K562 (cell line): ENCODE measurements around the gene MYBPHL. TPM values are rescaled to one million over a fixed set of nuclear protein-coding genes. Genes with fewer than 3 reads are reported as not detected.

Experiments
- COPS2 ChIP-seq: fragments of 450-650 bp; conservative IDR thresholded peaks from 2 replicates; pipeline ENCODE4 v1.6.1; 2016; ENCODE audit warnings: mild to moderate bottlenecking, moderate library complexity
- CREB3L1 ChIP-seq: fragments of 450-650 bp; IDR thresholded peaks from 2 replicates; pipeline ENCODE4 v1.6.1; 2014; ENCODE audit warnings: low read depth, mild to moderate bottlenecking, moderate library complexity, borderline replicate concordance
- DPF2 ChIP-seq: fragments of 450-650 bp; IDR thresholded peaks from 2 replicates; pipeline ENCODE4 v1.6.1; 2016
- EGR1 ChIP-seq: fragments of 450-650 bp; conservative IDR thresholded peaks from 2 replicates; pipeline ENCODE4 v1.6.1; 2017; ENCODE audit warnings: mild to moderate bottlenecking
- FOXP1 ChIP-seq: sonication (generic); formaldehyde crosslinking; IDR thresholded peaks from 2 replicates; pipeline ENCODE4 v1.8.0; 2022; ENCODE audit warnings: mild to moderate bottlenecking, missing genetic modification reagents
- MYNN ChIP-seq, 2 experiments: sonication (generic); formaldehyde crosslinking in 1 of 2; IDR thresholded peaks; 2 replicates each; pipeline versions ENCODE4 v1.5.0 to v1.6.1; 2016 to 2020; ENCODE audit warnings: antibody characterized with exemption in 1 of 2, missing genetic modification reagents in 1 of 2
- POLR2H ChIP-seq: IDR thresholded peaks from 2 replicates; pipeline ENCODE4 v1.6.1; 2016; ENCODE audit warnings: missing genetic modification characterization, low read depth, mild to moderate bottlenecking, control low read depth, missing compliant biosample characterization, moderate library complexity
- SMAD3 ChIP-seq: fragments of 450-650 bp; formaldehyde crosslinking; conservative IDR thresholded peaks from 2 replicates; pipeline ENCODE4 v1.4.0; 2020; ENCODE audit warnings: mild to moderate bottlenecking
- SMARCA5 ChIP-seq: fragments of 450-650 bp; IDR thresholded peaks from 2 replicates; pipeline ENCODE4 v1.6.1; 2016
- TARDBP ChIP-seq: fragments of 450-650 bp; IDR thresholded peaks from 2 replicates; pipeline ENCODE4 v1.6.1; 2016
- TCF7 ChIP-seq: sonication (generic); IDR thresholded peaks from 2 replicates; pipeline ENCODE4 v1.6.1; 2016; ENCODE audit warnings: antibody characterized with exemption, borderline replicate concordance
- U2AF2 ChIP-seq: fragments of 200-400 bp; formaldehyde crosslinking; optimal IDR thresholded peaks from 2 replicates; pipeline ENCODE3; 2017; ENCODE audit warnings: low read depth, mild to moderate bottlenecking, low read length
- ZNF785 ChIP-seq: fragments of 250-450 bp; sonication (Bioruptor Pico); IDR thresholded peaks from 2 replicates; pipeline ENCODE4 v1.4.0; 2020; ENCODE audit warnings: mild to moderate bottlenecking
- polyA plus RNA-seq, 8 experiments: library from polyadenylated mRNA; depleted of rRNA in 4 of 8; stranded (reverse) in 5 of 8; unstranded in 3 of 8; fragments of >200 nt; fragmentation: Nextera tagmentation in 2 of 8; fragmentation: Illumina TruSeq in 1 of 8; extraction: Ambion mirVana in 2 of 8; extraction: Trizol in 1 of 8; gene quantifications; 2 replicates each; pipeline versions ENCODE4 v1.2.1 to v1.2.3, GENCODE V29; 2011 to 2014; ENCODE audit warnings: inconsistent platforms in 1 of 8, missing spikeins in 1 of 8
- total RNA-seq, 7 experiments: library from RNA; depleted of rRNA in 6 of 7; stranded (reverse); fragments of >200 nt in 6 of 7; fragmentation: Illumina TruSeq in 2 of 7; extraction: Trizol in 2 of 7; gene quantifications; 2 replicates each; pipeline versions ENCODE4 v1.2.1 to v1.2.3, GENCODE V29; 2011 to 2021; ENCODE audit warnings: low replicate concordance in 1 of 7
- TF ChIP-seq, protein P1 (sequence below): sonication (generic); formaldehyde crosslinking; IDR thresholded peaks from 2 replicates; pipeline ENCODE4 v1.8.0; 2022; ENCODE audit warnings: mild to moderate bottlenecking, missing genetic modification reagents, borderline replicate concordance
- TF ChIP-seq, protein P2 (sequence below): IDR thresholded peaks from 2 replicates; pipeline ENCODE4 v1.6.1; 2012; ENCODE audit warnings: low read depth, low read length, improper control_type of control experiment, borderline replicate concordance
- TF ChIP-seq, protein P3 (sequence below): fragments of 250-450 bp; sonication (Bioruptor Pico); IDR thresholded peaks from 2 replicates; pipeline ENCODE4 v1.4.0; 2020; ENCODE audit warnings: borderline replicate concordance
- TF ChIP-seq, protein P4 (sequence below): IDR thresholded peaks from 2 replicates; pipeline ENCODE4 v1.6.1; 2011; ENCODE audit not compliant: insufficient read length; ENCODE audit errors: extremely low read depth

The MYBPHL gene
- total and polyA plus RNA-seq, 9 of the 15 experiments (the other 6 are each of a cell fraction or from before 2014, with no cell fraction given) = 0.20 to 1.9 (median 0.33) TPM

DNA sequence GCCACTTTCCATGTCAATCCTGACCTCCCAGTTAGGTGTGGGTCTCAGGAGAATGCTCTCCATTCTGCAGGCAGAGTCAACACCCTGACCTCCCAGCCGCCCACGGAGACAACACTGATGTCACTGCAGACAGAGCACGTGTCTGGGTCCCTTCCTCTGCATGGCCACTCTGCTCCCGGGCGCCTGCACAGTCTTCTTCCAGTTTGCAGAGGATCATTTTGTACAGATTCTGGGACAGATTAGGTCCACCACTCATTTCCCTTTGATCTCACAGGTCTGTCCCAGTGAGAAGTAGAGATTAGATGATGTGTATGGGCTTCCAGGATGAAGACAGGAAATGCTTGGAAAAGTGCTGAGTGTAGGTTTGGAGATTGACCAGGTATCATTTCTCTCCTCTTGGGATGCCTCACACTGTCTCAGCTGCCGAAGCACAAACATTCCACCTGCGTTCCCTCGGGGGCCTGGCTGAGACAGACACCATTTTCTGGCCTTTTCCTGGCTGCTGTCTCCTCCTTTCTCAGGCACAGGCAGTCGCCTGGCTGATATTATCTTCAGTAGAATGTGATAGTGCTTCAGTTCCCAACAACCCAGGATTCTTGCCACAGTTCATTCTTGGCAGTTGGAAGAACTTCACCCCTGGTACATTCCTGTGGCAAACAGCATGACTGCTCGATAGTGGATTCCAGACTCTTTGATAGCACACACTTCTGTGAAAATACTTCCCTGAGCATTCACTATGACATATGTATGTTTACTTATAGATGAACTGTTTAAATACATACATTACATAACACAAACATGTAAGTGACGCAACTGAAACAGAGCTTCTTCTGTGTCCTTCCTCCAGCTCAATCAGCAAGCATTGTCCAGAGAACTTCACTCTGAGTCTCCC is 7.9 kb downstream of the MYBPHL start (continued):
- TF ChIP-seq, protein P1, sequence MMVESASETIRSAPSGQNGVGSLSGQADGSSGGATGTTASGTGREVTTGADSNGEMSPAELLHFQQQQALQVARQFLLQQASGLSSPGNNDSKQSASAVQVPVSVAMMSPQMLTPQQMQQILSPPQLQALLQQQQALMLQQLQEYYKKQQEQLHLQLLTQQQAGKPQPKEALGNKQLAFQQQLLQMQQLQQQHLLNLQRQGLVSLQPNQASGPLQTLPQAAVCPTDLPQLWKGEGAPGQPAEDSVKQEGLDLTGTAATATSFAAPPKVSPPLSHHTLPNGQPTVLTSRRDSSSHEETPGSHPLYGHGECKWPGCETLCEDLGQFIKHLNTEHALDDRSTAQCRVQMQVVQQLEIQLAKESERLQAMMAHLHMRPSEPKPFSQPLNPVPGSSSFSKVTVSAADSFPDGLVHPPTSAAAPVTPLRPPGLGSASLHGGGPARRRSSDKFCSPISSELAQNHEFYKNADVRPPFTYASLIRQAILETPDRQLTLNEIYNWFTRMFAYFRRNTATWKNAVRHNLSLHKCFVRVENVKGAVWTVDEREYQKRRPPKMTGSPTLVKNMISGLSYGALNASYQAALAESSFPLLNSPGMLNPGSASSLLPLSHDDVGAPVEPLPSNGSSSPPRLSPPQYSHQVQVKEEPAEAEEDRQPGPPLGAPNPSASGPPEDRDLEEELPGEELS (CRISPR knock-in tag) = peak; percentile 92
- TF ChIP-seq TARDBP = no peak
- no peak for TF ChIP-seq SMARCA5
- TF ChIP-seq, protein P2, sequence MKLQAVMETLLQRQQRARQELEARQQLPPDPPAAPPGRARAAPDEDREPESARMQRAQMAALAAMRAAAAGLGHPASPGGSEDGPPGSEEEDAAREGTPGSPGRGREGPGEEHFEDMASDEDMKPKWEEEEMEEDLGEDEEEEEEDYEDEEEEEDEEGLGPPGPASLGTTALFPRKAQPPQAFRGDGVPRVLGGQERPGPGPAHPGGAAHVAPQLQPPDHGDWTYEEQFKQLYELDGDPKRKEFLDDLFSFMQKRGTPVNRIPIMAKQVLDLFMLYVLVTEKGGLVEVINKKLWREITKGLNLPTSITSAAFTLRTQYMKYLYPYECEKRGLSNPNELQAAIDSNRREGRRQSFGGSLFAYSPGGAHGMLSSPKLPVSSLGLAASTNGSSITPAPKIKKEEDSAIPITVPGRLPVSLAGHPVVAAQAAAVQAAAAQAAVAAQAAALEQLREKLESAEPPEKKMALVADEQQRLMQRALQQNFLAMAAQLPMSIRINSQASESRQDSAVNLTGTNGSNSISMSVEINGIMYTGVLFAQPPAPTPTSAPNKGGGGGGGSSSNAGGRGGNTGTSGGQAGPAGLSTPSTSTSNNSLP = no peak
- TF ChIP-seq FOXP1 (CRISPR knock-in tag) = peak; percentile 65; the same call in 1 of the 2 replicates
- no peak for TF ChIP-seq CREB3L1
- TF ChIP-seq, protein P3, sequence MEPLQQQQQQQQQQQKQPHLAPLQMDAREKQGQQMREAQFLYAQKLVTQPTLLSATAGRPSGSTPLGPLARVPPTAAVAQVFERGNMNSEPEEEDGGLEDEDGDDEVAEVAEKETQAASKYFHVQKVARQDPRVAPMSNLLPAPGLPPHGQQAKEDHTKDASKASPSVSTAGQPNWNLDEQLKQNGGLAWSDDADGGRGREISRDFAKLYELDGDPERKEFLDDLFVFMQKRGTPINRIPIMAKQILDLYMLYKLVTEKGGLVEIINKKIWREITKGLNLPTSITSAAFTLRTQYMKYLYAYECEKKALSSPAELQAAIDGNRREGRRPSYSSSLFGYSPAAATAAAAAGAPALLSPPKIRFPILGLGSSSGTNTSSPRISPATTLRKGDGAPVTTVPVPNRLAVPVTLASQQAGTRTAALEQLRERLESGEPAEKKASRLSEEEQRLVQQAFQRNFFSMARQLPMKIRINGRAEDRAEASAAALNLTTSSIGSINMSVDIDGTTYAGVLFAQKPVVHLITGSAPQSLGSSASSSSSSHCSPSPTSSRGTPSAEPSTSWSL (CRISPR knock-in tag) = no peak
- TF ChIP-seq MYNN (IDR thresholded peaks at IDR 0.05) = no peak
- TF ChIP-seq MYNN (CRISPR knock-in tag; IDR thresholded peaks at IDR 0.05) = no peak
- TF ChIP-seq, protein P4, sequence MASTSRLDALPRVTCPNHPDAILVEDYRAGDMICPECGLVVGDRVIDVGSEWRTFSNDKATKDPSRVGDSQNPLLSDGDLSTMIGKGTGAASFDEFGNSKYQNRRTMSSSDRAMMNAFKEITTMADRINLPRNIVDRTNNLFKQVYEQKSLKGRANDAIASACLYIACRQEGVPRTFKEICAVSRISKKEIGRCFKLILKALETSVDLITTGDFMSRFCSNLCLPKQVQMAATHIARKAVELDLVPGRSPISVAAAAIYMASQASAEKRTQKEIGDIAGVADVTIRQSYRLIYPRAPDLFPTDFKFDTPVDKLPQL = no peak
- 0 out of 2 replicates have a peak, but pooled peaks have one; percentile 55 for TF ChIP-seq DPF2
- no peak for TF ChIP-seq U2AF2
- no peak for TF ChIP-seq POLR2H
- no peak for TF ChIP-seq COPS2
- TF ChIP-seq EGR1 = peak; percentile 94
- no peak for TF ChIP-seq ZNF785
- no peak for TF ChIP-seq SMAD3 (CRISPR knock-in tag)
- peak; percentile 57; the same call in 1 of the 2 replicates for TF ChIP-seq TCF7
